ENCODE results near the gene S100Z.
"Not testable (repeated sequence)": the region's sequence is repeated elsewhere in the genome, so short reads cannot be mapped to it uniquely, and the experiment has no call there.

The S100Z gene

DNA sequence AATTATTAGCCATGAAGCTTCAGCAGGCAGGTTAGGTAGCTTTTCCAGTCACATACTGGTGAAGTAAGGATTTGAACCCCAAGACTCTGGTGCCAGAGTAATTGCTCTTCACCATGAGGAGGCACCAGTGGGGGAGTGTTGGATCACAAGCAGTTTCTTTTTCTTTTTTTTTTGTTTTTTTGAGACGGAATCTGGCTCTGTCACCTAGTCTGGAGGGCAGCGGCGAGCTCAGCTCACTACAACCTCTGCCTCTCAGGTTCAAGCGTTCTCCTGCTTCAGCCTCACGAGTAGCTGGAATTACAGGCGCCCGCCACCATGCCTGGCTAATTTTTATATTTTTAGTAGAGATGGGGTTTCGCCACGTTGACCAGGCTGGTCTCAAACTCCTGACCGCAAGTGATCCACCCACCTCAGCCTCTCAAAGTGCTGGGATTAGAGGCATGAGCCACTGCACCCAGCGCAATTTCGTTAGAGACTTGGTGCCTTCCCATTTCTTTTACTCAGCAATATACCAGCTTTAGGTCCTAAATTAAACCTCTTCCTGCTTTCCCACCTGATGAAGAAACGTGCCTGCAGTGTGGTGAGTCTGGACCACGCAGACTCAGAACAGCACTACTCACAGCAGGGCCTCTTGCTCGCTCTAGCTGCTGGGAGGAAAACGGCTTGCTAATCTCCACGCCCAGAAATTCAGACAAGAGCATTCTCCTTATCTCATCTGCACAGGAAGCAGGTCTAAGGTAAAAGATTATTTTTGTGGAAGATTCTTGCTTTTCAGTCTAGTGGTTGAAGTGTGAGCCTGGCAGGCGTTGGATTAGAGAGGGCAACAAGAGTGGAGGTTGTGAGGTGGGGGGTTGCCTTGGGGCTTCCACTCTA lies at the start of gene S100Z:
S100Z (plus strand) TSS at position 596 of the 873 bp plus-strand sequence. CDS start 25,346 bp downstream, outside the sequence.
- DNase-seq = peak; percentile 36

DNA sequence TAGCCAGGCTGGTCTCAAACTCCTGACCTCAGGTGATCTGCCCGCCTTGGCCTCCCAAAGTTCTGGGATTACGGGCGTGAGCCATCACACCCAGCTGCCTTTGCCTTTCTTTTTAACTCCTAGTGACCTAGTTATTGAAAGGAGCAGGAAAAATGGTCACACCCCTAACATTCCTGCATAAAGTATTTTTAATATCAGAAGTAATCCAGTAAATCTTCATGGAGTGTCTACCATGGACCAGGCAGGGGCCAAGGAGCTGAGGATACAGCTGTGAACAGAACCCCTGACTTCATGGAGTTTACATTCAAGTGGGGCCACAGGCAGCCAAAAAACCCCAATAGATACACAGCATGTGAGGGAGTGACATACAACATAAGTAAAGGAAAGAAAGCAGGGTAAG lies 49.2 kb upstream of the S100Z start:
- DNase-seq = no peak

DNA sequence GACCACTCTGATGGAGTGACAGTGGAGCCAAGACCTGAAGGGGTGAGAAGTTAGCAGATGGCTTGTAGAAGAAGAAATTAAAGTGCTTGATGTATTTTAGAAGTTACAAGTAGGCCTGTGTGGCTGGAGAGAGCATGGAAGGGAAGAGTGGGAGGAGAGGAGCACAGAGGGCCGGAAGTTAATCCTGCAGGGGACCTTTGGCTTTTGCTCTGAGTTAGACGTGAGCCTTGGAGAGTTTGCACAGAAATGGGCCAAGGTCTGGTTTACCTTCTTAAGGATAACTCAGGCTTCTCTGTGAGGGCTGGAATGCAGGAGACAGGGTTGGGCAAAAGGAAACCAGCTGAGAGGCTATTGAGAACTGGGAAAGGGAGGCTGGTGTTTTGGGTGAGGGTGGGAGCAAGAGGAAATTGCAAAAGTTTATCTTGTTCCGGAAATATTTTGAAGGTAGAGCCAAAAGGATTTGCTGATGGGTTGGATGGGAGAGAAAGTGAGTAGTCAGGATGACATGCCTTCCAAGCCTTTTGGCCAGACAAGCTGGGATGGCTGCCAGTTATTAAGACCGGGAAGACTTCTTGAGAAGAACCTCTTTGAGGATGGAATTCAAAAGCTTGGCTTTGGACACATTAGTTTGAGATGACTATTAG lies 48.5 kb upstream of the S100Z start:
- DNase-seq = no peak

DNA sequence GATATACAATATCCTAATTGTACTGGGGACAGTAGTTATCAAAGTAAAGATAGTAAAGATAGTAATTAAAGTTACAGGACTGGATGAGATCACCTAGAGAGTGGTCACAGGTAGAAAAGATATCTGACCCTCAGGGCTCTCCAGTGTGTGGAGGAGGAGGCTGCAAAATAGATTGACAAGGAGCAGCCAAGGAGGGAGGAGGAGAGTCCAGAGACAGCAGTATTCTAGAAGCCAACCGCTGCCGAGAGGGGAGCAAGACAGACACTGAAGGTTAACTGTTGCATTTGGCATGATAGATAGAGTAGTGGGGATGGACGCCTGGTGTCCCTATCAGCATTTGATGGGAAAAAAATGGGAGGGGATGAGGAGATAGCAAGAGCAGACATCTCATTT lies 48.0 kb upstream of the S100Z start:
- DNase-seq = no peak

DNA sequence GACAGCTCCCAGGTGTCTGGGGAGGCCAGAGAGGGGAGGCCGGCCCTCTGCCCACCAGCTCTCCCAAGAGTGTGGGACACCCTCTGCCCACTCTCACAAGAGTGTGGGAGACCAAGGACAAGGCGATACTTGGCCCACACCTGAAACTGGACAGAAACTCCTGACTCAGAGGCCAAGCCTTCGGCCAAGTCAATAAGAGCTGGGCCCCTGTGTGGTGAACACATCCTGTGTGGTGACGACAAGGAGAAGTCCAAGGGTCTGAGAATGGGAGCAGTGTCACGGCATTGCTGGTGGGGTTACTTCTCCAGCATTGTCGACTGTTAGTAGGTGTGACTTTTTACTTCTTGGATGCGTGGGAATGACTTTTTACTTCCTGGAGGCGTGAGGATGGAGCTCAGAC lies 45.5 kb upstream of the S100Z start:
- DNase-seq = no peak

DNA sequence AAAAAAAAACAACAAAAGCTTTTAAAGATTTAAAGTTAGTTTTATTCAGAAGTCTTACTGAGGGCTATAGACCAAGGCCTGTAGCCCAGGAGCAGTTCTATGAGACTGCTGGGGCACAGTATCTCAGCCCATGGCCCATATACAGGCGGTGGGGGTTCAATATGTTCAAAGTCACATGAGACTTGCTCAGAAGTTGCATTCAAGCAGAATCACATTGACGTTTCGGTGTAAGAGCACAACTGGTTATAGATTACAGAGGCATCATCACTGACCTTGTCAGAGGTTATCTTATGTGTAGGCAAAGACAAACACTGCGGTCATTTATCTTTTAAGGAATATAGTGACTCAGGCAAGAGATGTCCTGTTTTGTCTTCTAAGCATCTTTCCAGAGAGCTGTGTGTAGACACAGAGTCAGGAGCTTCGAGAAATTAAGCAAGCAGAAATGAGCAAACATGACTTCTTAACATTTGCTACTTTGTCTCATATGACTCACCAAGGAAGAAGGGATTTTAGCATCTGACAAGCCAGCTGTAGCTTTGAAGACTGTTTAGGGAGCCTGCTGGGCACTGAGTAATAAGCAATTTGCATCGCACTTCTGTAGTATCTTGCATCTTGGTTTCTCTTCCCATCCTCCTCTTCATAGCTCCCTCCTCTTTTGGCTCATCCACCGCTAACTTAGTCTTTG lies 43.9 kb upstream of the S100Z start:
- no peak for DNase-seq

DNA sequence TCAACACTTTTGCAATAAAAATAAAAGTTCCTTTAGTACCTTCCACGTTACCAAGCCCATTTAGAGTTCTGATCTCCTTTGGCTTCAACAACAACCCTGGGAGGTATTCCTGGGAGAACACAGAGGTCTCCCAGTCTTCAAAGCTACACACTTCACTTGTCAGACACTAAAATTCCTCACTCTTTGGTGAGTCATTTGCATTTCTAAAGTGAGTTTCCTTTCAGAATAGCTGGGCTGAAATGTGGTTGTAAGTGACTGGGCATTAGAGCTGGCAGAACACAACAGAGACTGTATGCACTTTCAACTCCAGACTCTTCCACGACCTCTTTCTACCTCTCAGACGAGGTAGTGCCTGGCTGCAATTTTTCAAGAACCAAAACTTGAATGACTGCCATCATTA lies 42.5 kb upstream of the S100Z start:
- DNase-seq = no peak

DNA sequence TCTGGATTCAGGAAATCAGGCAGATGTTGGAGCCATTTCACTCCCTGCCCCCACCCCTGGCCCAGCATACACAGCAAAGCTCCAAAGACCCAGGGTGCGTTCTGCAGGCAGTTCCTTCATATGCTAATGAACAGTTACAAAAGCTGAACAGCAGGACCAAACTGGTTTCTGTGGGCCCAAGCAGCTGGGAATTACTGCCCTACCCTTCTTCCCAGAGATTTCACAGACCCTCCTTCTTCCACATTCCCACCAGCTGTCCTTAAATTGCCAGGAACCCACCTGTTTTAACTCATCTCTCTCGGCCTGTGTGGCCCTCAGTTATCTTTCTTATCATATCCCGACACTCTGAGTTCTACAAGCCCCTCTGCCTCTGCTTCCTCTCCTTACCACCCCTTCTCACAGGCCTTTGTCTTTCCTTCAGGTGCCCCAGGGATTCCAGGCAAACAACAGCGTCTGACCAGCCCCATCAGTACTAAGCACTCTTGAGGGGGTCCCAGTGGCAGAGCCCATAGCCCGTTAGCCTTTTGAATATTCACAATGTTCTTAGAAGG lies 41.6 kb upstream of the S100Z start:
- no peak for DNase-seq

DNA sequence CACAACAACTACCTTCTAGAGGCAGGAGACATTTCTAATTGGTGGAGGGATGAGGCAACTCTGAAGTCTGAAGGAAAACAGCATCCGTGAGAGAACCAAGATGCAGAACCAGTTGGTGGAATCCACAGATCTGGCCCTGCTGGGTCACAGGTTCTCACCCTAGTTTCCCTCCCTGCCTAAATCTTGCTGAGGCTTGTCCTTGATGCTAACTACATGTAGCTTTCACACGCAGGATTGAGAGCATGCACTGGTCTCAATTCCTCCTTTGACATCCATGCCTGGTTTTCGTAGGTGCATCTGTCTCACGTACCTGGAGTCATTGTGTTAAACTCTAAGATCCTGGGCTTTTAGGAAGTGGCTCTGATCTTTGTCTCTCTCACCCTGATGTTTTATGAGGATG lies 40.7 kb upstream of the S100Z start:
- DNase-seq = no peak

DNA sequence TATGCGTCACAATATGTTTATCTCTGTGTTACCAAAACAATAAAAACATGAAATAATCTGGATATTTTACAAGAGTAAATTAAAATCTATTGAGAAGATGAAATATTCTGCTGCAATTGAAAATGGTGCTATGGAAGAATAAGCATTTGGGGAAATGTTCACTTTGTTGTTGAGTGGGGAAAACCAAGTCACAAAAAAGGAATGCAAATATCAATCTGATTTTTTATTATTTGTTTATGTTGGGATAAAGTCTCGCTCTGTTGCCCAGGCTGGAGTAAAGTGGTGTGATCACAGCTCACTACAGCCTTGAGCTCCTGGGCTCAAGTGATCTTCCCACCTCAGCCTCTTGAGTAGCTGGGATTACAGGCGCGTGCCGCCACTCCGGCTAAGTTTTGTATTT lies 39.6 kb upstream of the S100Z start:
- DNase-seq = no peak

DNA sequence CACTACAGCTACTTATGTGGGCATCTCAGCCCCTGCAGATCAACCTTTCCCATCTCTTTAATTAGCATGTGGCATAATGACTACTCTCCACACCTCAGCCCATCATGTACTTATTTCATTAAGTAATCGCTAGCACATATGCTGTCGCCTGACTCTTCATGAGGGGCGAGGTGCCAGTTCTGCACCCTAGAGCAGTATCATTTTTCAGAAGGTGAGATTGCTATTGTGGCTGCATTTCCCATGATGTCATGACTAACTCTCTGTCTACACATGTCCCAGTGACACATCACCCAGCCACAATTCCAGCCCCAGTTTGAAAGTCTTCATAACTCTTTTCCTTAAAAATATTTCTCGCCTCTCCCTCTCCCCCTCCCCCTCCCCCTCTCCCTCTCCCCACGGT lies 38.6 kb upstream of the S100Z start:
- no peak for DNase-seq

DNA sequence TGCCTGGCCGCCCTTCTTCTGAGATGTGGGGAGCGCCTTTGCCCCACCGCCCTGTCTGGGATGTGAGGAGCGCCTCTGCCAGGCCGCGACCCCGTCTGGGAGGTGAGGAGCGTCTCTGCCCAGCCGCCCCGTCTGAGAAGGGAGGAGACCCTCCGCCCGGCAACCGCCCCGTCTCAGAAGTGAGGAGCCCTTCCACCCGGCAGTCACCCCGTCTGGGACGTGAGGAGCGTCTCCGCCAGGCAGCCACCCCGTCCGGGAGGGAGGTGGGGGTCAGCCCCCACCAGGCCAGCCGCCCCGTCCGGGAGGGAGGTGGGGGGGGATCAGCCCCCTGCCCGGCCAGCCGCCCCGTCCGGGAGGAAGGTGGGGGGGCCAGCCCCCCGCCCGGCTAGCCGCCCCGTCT lies 37.6 kb upstream of the S100Z start:
- DNase-seq = not testable (repeated sequence)

DNA sequence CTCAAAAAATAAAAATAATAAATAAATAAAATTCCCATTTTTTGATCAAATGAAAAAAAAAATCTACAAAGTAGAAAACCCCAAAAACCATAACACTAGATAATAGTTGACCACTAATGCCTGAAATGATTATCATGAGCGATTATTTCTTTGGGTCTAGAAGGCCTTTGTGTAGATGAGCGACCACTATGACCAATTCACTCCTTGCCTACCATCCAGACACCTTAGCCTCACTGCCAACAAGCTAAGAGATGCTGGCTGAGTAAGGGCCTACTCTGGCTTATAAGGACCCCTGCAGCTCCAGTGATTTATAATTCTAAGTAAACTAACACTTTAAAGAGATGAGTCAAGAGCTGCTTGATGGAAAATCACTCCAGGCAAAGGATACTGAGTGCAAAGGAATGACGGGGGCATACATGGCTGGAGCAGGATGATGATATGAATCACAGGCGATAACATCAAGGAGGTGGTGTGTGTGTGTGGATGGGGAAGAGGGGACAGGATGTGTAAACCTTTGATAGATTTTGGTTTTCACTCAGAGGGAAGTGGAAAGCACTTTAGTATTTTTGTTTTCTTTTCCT lies 35.7 kb upstream of the S100Z start:
- DNase-seq = no peak

DNA sequence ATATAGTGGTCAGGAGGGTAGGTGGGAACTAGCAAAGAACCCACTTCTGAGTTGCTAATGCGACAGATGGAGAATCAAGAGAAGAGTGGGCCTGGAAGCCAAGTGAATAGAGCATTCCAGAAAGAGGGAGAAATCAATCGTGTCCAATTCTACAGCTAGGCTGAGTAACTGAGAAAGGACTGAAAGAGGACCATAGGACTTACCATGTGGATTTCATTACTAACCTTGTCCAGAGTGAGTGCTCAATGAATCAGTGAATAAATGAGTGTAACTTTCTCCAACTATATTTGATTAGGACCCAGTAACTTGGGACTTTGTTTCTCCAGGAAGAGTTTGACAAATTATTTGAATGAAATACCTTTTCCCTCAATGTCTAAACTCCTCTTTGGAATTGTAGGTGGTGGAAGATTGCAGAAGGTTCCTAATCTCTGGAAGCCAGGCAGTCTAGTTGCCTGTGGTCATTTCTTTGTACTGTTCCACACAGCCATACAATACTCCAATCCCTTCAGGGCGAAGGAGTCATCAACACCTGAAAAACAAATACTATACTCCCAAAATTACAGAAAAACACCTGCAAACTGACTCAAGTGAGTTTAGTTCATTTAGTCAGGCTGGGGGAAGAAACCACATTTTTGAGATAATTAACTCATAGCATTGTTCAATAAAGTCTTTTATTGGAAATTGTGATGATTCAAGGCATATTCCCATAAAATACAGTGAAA lies 33.5 kb upstream of the S100Z start:
- no peak for DNase-seq

DNA sequence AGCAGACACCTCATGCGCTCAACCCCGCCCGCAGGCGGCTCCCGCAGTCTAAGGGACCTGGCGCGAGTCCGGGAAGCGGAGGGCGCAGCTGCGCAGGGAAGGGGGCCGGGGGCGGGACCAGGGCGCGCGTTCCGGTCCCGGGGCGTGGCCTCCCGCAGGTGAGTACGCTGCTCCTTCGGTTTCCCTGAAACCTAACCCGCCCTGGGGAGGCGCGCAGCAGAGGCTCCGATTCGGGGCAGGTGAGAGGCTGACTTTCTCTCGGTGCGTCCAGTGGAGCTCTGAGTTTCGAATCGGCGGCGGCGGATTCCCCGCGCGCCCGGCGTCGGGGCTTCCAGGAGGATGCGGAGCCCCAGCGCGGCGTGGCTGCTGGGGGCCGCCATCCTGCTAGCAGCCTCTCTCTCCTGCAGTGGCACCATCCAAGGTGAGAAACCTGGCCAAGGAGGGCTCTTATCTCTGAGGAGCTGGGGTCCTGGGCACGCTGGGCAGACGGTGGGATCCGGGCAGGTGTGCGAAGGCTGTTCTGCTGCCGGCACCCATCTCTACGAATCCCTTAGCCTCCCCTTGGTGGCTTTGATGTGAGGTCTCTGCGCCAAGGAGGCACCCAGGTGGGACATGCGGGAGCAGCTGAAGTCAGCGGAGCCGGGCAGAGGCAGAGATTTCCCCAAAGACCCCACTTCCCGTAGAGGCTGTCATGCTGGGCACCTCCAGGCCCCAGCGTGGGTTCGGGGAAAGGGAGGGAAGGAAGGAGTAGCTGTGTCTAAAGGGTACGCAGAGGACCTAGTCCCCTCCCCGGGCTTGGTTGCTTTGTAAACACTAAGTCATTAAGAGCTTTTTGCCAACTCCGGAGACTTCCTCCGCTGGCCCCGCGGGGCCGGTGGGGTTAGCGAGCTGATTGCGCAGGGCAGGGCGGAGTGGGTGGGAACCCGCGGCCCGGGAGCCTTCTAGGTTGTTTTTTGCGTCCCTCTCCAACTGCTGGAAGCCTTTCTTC lies 30.7 kb upstream of the S100Z start, which contains the start of gene F2RL1:
F2RL1 (plus strand) TSS at position 187 of the 988 bp plus-strand sequence; CDS start at position 340, 153 bp downstream.
- peak; percentile 58 for DNase-seq

DNA sequence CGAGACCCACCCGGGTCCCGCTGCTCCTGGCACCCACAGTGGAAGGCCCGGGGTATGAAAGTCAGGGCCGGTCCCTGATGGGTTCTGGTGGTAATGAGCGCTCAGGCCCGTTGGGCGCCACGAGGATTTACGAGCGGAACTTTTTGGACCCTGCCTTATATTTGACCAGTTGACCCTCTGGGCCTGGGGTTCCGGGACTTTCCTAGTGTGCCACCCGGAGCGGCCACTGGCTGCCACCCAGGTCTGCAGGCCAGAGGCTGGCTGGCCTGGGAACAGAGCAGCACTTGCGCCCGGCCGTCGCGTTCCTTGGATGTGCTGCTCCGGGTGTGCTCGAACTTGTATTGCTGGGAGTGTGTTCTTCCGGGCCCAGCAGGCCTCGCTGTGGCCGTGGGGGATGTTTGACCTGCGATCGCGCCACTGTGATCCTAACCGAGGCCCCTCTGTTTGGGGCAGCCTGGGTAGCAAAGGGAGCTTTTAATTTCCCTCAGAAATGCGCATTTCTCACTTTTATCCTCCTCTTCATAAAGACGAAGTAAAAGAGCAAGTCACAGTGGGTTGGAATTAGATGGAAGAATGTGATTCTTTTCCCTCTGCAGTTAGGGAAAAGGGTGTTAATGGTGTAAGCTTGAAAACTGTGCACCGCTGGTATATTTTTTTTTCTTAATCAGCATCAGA lies 29.8 kb upstream of the S100Z start:
- no peak for DNase-seq

DNA sequence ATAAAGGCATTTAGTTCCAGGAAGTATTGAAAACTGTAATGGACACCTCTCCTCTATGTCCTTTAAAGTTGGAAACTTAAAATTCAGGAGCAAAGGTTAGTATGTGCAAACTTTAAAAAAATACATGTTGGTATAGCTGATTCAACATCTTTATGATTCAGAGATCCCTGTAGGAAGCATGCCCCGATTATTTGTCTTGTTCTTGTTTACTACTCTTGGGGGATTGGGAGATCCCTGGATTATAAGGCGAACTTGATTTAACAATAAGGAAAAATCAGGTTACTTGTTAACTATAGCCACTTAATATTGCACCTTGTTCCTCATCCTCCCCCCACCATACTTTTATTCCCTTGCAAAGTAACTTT lies 29.3 kb upstream of the S100Z start:
- DNase-seq = no peak

DNA sequence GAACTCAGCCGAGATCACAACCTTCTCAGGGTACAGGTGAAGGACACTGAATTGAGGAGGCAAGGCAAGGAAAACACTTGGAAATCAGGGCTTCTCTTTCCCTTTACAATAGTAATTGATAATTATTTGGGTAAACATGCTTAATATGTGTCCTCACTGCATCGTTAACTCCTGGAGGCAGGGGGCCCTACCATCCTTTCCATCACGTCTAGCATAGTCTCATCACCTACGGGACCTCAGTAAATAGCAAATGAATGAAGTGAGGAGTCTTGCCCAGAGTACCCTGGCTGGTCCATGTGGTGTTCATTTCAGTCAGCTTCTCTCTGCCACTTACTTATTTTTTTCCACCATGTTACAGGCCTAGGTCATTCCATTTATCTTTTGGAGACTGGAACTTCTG lies 28.7 kb upstream of the S100Z start:
- DNase-seq = no peak

DNA sequence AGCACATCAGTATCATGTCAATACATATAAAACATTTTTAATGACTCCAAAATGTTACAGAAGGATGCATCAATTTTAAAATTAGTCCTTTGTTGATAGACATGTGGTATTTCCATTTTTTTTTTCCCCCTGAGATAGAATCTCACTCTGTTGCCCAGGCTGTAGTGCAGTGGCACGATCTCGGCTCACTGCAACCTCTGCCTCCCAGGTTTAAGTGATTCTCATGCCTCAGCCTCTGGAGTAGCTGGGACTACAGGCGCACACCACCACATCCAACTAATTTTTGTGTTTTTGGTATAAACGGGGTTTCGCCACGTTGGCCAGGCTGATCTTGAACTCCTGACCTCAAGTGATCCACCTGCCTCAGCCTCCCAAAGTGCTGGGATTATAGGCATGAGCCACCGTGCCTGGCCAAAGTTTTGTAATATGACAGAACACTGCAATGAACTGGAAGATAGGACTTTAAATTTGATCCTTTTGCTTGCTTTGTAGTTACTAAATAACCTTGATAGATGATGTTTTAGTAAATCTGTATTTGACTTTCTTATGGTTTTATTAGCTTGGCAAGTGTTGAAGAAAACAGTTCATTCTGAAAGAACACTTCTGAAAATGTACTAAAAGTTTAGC lies 27.6 kb upstream of the S100Z start:
- not testable (repeated sequence) for DNase-seq

DNA sequence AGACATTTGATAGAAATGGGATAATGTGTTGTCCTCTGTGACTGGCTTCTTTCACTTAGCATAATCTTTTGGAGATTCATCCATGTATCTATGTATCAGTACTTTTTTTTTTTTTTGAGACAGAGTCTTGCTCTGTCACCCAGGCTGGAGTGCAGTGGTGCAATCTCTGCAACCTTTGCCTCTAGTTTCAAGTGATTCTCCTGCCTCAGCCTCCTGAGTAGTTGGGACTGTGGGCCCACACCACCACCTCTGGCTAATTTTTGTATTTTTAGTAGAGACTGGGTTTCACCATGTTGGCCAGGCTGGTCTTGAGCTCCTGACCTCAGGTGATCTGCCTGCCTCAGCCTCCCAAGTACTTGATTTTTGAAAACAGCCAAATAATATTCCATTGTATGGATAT lies 23.4 kb upstream of the S100Z start:
- not testable (repeated sequence) for DNase-seq

Measured in activated naive CD4-positive, alpha-beta T cell treated with anti-CD3 and anti-CD28 coated beads, Interleukin-2, amount 50 U/mL, for 16 hours (primary cell).